ENCODE results near the gene TOP3A. TPM values are rescaled to one million over a fixed set of nuclear protein-coding genes. Genes with fewer than 3 reads are reported as not detected.

The TOP3A gene
- polyA plus RNA-seq, 1 donor (not counting 4 experiments of a cell fraction or from before 2014, with no cell fraction given) = 11.6 TPM

- H3K4me2 ChIP-seq (ENCODE audit: control insufficient read depth, extremely low read depth, insufficient read depth, low read depth, low read length) = no peak overlapping the region
- no peaks in the 10 kb centered on the region for H4K20me1 ChIP-seq (ENCODE audit: control insufficient read depth, extremely low read depth, insufficient read depth, low read length)
- no peaks in the 10 kb centered on the region for H3K9me3 ChIP-seq (ENCODE audit: control insufficient read depth, low read depth, low read length)
- no peak overlapping the region for H2AFZ ChIP-seq (ENCODE audit: control insufficient read depth, low read length)
- peak overlapping the region; percentile 78 for H3K27ac ChIP-seq (ENCODE audit: control insufficient read depth, insufficient read depth, low read length)
- TF ChIP-seq CTCF (optimal IDR thresholded peaks at IDR 0.05 in 1 of 3, IDR thresholded peaks at IDR 0.05 in 1 of 3, conservative IDR thresholded peaks at IDR 0.05 in 1 of 3; ENCODE audit: extremely low read depth in 1 of 3, insufficient read depth in 2 of 3, low read length in 3 of 3) = no peak
- no peak for TF ChIP-seq EZH2 (IDR thresholded peaks at IDR 0.05; ENCODE audit: low read length)
- DNase-seq (ENCODE audit: low read depth, low spot score) (no peak), FAIRE-seq (no peak)
- H3K36me3 ChIP-seq (ENCODE audit: control insufficient read depth in 2 of 2, extremely low read depth in 1 of 2, insufficient read depth in 2 of 2, low read length in 2 of 2) = peaks cover 25 to 31% of the 10 kb centered on the region in 2 experiments
- H3K4me1 ChIP-seq (ENCODE audit: control insufficient read depth, extremely low read depth, insufficient read depth, low read length) = peaks cover 17% of the 10 kb centered on the region
- H3K4me3 ChIP-seq (ENCODE audit: control insufficient read depth in 2 of 3, extremely low read depth in 1 of 3, insufficient read depth in 2 of 3, low read depth in 1 of 3, low read length in 3 of 3) = no peak overlapping the region
- no peaks in the 10 kb centered on the region for H3K9me1 ChIP-seq (ENCODE audit: control insufficient read depth, extremely low read depth, insufficient read depth, low read length)
- no peaks in the 10 kb centered on the region for H3K27me3 ChIP-seq (ENCODE audit: control insufficient read depth, extremely low read depth, insufficient read depth, low read length)
- H3K9ac ChIP-seq (ENCODE audit: control insufficient read depth, extremely low read depth, insufficient read depth, low read length) = no peak overlapping the region
- no peaks in the 10 kb centered on the region for H3K79me2 ChIP-seq (ENCODE audit: control insufficient read depth, insufficient read depth, low read length)
- dilution Hi-C loops (cut with MboI; ENCODE audit: extremely low pct_ligation_motif_present, low sequenced_read_pairs) = no loop called here
Measured at GRCh38 chr17:18236494-18236893, 78.3 kb downstream of the TOP3A start.

- Histone ChIP-seq H3K4me3 (ENCODE audit: control insufficient read depth in 2 of 3, extremely low read depth in 1 of 3, insufficient read depth in 2 of 3, low read depth in 1 of 3, low read length in 3 of 3) (peak overlapping the region in 1 of 3 experiments; percentile 2), H3K27me3 (ENCODE audit: control insufficient read depth, extremely low read depth, insufficient read depth, low read length) (no peaks in the 10 kb centered on the region), H3K9me3 (ENCODE audit: control insufficient read depth, low read depth, low read length) (no peaks in the 10 kb centered on the region), H4K20me1 (ENCODE audit: control insufficient read depth, extremely low read depth, insufficient read depth, low read length) (no peaks in the 10 kb centered on the region), H3K9me1 (ENCODE audit: control insufficient read depth, extremely low read depth, insufficient read depth, low read length) (no peaks in the 10 kb centered on the region), H3K36me3 (ENCODE audit: control insufficient read depth in 2 of 2, extremely low read depth in 1 of 2, insufficient read depth in 2 of 2, low read length in 2 of 2) (peaks cover 22 to 31% of the 10 kb centered on the region in 2 experiments), H3K27ac (ENCODE audit: control insufficient read depth, insufficient read depth, low read length) (peak overlapping the region; percentile 78), H3K9ac (ENCODE audit: control insufficient read depth, extremely low read depth, insufficient read depth, low read length) (peak overlapping the region; percentile 66), H3K4me2 (ENCODE audit: control insufficient read depth, extremely low read depth, insufficient read depth, low read depth, low read length) (peak overlapping the region; percentile 62), H3K79me2 (ENCODE audit: control insufficient read depth, insufficient read depth, low read length) (no peaks in the 10 kb centered on the region), H2AFZ (ENCODE audit: control insufficient read depth, low read length) (peak overlapping the region; percentile 72), H3K4me1 (ENCODE audit: control insufficient read depth, extremely low read depth, insufficient read depth, low read length) (peaks cover 17% of the 10 kb centered on the region)
- FAIRE-seq = peak; percentile 81
- TF ChIP-seq EZH2 (IDR thresholded peaks at IDR 0.05; ENCODE audit: low read length) = no peak
- TF ChIP-seq CTCF (optimal IDR thresholded peaks at IDR 0.05 in 1 of 3, IDR thresholded peaks at IDR 0.05 in 1 of 3, conservative IDR thresholded peaks at IDR 0.05 in 1 of 3; ENCODE audit: extremely low read depth in 1 of 3, insufficient read depth in 2 of 3, low read length in 3 of 3) = no peak
- DNase-seq (ENCODE audit: low read depth, low spot score) = no peak
- dilution Hi-C loops (cut with MboI; ENCODE audit: extremely low pct_ligation_motif_present, low sequenced_read_pairs) = no loop called here
Measured at GRCh38 chr17:18235743-18236256, 79.0 kb downstream of the TOP3A start.

Measured in keratinocyte (primary cell).